Activated T-cell treated with anti-CD3 and anti-CD28 coated beads, Interleukin-2, amount 50 U/mL, for 48 hours (primary cell): ENCODE measurements around the gene CCDC187.

Source experiments
- DNase-seq, 2 experiments: peaks; one replicate each; pipeline ENCODE4 v3.0.0-alpha.2; 2020

The CCDC187 gene

GRCh38 chr9:136297016-136297691 is 6.7 kb downstream of the CCDC187 start:
- no peak for DNase-seq

- DNase-seq, result no peak
Observed at GRCh38 chr9:136296434-136297015, 7.4 kb downstream of the CCDC187 start.

DNA sequence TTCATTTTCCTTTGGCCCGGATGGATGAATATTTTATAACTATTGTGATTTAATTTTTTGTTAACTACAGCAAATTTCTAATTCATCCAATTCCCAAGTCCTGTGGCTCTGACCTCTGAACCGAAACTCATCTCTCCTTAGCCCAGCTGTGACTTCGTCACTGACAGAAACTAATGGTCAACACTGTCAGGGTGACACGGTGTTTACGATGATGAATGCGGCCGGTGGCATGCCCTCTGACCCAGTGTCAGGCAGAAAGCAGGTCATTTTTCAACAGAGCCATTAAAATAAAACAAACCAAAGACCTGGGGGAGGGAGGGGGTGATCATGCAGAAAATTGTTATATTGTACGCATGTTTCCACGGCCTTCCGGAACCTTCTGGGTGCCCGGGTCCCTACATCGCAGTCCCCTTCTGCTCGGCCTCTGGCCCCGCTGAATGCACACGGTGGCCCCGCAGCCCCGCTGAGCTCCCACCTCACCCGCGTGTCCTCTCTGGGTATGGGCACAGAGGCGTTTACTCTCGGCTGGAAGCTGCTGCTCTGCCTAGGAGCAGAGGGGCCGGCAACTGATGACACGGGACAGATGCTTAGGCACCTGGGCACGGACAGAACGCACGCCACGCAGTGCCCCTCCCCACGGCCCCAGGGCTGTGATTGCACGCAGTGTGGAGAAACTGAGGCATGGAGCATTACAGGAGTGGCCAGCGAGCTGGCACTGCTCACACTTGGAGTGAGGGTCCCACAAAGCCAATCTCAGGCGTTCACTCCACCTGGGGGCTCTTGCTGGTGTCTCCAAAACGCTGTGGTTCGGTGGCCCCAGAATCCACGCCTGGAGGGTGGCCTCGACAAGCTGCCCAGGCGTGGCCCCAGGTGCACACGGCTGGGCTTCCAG is 8.1 kb downstream of the CCDC187 start:
- DNase-seq, result no peak

DNA sequence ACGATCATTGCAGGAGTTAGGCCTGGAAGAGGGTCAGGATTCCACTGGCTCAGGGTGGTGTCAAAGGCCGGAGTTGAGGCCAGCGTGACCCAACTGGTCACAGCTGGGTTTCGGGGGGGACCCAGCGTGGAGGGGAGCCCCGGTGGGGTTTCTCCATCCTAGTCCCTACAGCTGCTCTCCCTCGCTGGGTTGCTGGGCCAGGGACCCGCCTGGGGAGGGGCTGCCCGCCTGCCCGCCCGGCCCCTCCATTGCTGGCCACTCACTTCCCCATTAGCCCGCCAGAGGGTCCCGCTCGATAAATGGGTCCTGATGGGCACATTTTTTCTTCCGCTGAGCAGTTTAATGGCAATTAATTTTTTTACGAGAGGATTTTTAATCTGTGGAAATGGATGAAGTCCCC is 8.8 kb downstream of the CCDC187 start:
- DNase-seq, result no peak

GRCh38 chr9:136294437-136294836 is 9.5 kb downstream of the CCDC187 start:
- DNase-seq, result no peak

DNA sequence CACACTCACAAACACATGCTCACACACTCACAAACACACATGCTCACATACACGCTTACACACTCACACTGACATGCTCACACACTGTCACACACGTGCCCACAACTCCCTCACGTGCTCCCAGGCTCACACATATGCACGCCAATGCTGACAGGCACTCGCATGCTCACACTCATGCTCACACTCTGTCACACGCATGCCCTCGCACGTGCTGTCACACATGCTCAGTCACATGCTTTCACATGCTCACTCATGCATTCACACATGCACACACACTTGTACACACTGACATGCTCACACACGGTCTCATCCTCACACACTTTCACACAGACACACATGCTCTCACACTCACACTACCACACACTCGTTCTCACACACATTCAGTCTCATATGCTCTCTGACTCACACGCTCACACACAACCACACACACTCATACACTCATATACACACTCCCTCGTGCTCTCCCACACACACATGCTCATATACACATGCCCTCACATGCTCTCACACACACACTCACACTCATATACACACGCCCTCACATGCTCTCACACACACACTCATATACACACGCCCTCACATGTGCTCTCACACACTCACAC is 10.3 kb downstream of the CCDC187 start:
- DNase-seq, result no peak

DNA sequence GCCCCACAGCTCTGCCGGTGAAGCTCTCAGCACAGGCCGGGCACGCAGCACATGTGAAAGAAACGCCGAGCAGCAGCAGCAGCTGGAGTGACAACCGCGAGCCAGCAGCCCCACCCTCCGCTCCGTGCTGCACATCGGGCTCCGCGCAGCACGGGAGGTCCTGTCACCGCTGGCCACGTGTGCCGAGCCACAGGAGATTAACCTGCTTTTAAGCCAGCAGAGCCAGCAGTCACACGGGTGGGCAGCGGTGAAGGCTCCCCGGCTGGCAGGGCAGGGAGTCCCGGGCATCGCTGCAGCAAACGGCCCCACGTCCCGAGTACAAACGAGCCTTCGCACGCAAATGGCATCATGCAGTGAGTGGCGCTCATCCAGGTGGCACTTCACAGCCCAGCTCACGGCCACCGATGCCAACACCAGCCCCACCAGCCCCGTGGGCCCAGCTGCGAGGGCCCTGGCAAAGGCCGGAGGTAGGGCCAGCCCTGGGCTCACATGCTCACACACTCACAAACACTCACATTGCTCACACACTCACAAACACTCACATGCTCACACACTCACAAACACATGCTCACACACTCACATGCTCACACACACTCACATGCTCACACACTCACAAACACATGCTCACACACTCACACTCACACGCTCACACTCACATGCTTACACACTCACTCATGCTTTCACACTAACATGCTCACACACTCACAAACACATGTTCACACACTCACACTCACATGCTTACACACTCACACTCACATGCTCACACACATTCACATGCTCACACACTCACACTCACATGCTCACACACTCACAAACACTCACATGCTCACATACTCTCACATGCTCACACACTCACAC is 11.1 kb downstream of the CCDC187 start:
- DNase-seq, result no peak

DNA sequence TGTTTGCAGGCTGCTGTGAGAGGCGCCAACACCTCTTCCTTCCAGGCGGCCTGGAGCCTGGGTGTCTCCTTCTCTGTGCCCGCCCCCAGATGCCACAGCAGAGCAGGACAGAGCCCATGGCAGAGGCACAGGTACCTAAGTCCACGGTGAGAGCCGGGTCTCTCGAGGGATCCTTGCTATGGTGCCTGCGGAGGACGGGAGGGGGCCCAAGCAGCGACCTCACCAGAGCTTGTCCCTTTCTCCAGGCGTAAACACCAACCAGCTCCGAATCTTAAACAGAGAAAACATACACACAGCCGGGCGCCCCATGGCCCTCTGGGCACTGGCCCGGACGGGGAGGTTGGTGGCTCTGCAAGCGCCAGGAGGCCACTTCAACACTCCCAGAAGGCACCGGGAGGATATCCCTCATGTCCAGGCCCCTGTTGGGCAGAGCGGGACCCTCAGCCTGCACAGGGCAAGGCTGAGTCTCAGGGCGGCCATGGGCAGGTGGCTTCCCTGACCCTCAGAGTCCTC is 11.8 kb downstream of the CCDC187 start:
- DNase-seq, result no peak

GRCh38 chr9:136291306-136292025 is 12.4 kb downstream of the CCDC187 start:
- DNase-seq, result no peak

DNA sequence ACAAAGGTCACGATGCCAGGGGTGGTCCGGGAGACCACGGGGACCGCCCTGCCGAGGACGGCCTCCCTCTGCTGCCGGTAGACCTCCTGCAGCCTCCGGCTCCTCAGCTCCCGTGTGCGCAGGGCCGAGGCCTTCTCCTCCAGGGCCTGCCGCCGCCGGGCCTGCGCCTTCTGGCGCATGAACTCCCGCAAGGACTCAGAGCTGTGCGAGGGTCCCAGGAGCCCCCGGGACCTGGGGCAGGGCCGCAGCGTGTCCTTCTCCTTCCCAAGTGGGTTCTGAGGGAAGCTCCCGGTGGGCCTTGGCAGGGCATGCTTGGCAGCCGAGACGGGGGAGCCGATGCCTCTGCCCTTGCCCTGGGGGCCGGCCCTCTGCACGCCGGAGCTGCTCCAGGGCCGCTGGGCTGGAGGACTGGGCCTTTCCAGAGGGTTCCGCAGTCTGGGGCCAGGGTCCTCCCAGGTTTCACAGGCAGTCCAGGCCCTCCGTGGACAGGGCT is 13.3 kb downstream of the CCDC187 start:
- no peak for DNase-seq

GRCh38 chr9:136289651-136290507 is 14.0 kb downstream of the CCDC187 start:
- no peak for DNase-seq

GRCh38 chr9:136287960-136288753 is 15.7 kb downstream of the CCDC187 start:
- no peak for DNase-seq

GRCh38 chr9:136286987-136287379 is 16.9 kb downstream of the CCDC187 start:
- DNase-seq, result no peak

DNA sequence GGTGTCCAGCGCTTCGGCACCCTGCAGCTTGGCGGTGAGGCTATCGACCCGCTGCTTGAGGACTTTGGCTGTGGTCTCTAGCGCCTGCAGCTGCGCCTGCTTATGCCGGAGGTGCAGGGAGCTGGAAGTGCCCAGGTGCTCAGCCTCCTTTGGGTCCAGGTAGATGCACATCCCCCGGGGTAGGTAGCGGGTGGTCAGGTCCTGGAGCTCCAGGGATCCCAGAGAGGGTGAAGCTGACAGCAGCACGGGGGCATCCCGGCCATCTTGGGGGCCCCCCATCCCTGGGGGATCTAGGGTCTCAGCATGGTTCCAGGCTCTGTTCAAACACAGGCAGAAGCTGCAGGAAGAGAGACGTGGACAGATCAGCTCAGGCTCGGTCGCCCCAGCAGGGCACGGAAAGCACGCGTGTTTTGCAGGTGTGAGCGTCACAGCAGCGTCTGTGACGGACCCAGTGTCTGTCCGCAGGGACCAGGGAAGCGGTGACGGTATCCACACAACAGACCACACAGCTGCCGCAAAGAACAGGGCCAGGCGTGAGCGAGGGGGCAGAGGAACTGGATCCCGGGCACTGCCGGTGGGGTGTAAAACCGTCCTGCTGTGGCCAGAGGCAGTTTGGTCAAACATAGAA is 17.4 kb downstream of the CCDC187 start:
- no peak for DNase-seq

- no peak for DNase-seq
Observed at GRCh38 chr9:136285501-136286358, 18.2 kb downstream of the CCDC187 start.

DNA sequence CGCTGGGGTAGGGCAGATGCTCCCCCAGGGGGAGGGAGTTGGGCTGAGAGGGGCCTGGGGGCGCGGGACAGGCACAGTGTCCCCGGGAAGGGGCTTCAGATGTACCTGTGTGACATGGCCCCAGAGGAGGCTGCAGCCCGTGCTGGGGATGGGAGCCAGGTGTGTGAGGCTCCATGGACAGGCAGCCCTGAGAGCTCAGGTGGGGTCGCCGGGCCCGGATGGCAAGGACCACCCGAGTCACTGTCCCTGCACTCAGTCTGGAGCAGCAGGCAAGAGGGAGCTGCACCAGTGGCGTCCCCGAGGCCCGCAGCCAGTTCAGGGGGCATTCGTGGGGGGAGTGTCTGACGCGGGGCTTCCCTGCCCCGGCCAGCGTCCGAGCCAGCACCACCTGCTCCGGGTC is 18.9 kb downstream of the CCDC187 start:
- DNase-seq, result no peak

DNA sequence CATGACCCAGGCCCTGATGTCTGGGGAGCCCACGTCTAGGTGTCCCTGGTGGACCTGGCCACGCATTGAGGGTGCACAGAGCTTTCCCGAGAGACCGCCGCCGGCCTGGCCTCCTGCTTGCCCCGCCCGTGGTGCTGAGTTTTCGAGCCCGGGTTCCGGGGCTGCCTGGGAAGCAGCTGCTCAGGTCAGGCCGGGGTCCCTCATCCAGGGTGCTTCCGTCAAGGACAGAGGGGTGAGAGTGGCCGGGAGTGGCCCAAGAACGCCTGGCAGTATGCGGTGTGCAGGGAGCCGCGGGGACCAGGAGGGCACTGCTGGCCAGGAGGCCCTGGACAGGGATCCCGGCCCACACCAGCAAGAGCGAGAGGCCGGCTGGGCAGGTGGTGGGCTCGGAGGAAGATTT is 19.6 kb downstream of the CCDC187 start:
- no peak for DNase-seq
